ENCODE measurements around the gene NRXN3. TPM values are rescaled to one million over a fixed set of nuclear protein-coding genes. Genes with fewer than 3 reads are reported as not detected.

The NRXN3 gene
- total and polyA plus RNA-seq, 2 of the 4 experiments (the other 2 are of a cell fraction): 4.8 to 25.1 TPM

DNA sequence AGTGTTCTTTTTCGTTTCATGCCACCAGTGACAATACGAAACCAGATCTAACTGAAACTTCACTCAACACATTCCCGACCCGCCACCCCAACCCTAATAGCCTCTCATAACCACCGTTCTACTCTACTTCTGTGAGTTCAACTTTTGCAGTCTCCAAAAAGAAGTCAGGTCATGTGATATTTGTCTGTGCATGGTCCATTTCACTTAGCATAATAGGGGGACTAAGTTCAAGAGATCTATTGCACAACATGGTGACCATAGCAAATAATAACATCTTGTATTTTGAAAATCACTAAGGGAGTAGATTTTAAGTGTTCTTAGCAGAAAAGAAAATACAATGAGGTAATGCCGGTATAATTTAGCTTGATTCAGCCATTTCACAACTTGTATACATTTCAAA, 1664.7 kb downstream of the NRXN3 start:
- H3K56ac ChIP-seq (ENCODE audit: extremely low read depth, insufficient read depth, low read length): no peak overlapping the region
- no peak overlapping the region for H3K4ac ChIP-seq (ENCODE audit: low read depth, low read length)
- ATAC-seq (ENCODE audit: low read depth): no peak

More for the DNA sequence above, 1664.7 kb downstream of the NRXN3 start:
- Histone ChIP-seq H3K27ac (ENCODE audit: insufficient read depth, low read length) (no peak overlapping the region), H3K14ac (replicated peaks; ENCODE audit: low read depth, low read length) (no peak overlapping the region), H4K91ac (ENCODE audit: insufficient read depth, low read depth, low read length) (no peak overlapping the region), H3K4me3 (ENCODE audit: insufficient read depth, low read depth, low read length) (no peak overlapping the region), H2AK9ac (replicated peaks; ENCODE audit: low read depth, low read length, poor library complexity) (no peak overlapping the region), H3K4me2 (ENCODE audit: low read depth, low read length) (no peak overlapping the region), H2BK20ac (ENCODE audit: low read depth, low read length) (no peak overlapping the region), H3K4me1 (ENCODE audit: control insufficient read depth, insufficient read depth, low read length) (no peaks in the 10 kb centered on the region; the same call in 1 of the 2 replicates), H2AK5ac (ENCODE audit: low read depth, low read length) (no peak overlapping the region), H3K9ac (ENCODE audit: low read depth, low read length) (no peak overlapping the region), H2BK5ac (ENCODE audit: low read depth, low read length, poor library complexity, severe bottlenecking) (no peak overlapping the region), H3K79me1 (ENCODE audit: low read depth in 1 of 2, low read length in 2 of 2) (no peaks in the 10 kb centered on the region; a peak in 1 of 4 replicates), H2BK120ac (ENCODE audit: low read depth, low read length) (no peak overlapping the region), H3K27me3 (ENCODE audit: control insufficient read depth, insufficient read depth, low read length) (no peaks in the 10 kb centered on the region), H3K9me3 (ENCODE audit: control insufficient read depth, insufficient read depth, low read length) (no peaks in the 10 kb centered on the region), H3K36me3 (ENCODE audit: control insufficient read depth, insufficient read depth, low read length) (no peaks in the 10 kb centered on the region), H3K23ac (ENCODE audit: low read depth, low read length) (no peak overlapping the region), H4K8ac (ENCODE audit: low read depth in 2 of 2, low read length in 2 of 2) (no peak overlapping the region), H4K5ac (ENCODE audit: low read depth, low read length) (no peak overlapping the region), H4K20me1 (ENCODE audit: insufficient read depth, low read length) (no peaks in the 10 kb centered on the region), H2AFZ (replicated peaks; ENCODE audit: low read length, poor library complexity) (no peak overlapping the region), H3K18ac (ENCODE audit: low read depth, low read length) (no peak overlapping the region), H2BK15ac (ENCODE audit: low read depth, low read length) (no peak overlapping the region), H3K9me1 (ENCODE audit: insufficient read depth, low read length) (no peaks in the 10 kb centered on the region)
- no TSS peak for BruUV-seq (replicated peaks)
- in situ Hi-C loops (cut with MboI; ENCODE audit: low sequenced_read_pairs) (no loop called here), intact Hi-C loops (cut with micrococcal nuclease) (no loop called here), dilution Hi-C loops (cut with HindIII; ENCODE audit: low sequenced_read_pairs, unreplicated experiment) (no loop called here)
- WGBS, 2 experiments (ENCODE audit: extremely low coverage in 2 of 2, insufficient read length in 1 of 2): 60% methylated on average over 2 of the region's 6 CpGs; no CpG with 5 or more reads in 1 of the 2 experiments
- TF ChIP-seq SMC3 (IDR thresholded peaks at IDR 0.05; ENCODE audit: low read depth, low read length) (no peak), RCOR1 (IDR thresholded peaks at IDR 0.05; ENCODE audit: insufficient replicate concordance, low read length) (no peak), ELK1 (IDR thresholded peaks at IDR 0.05; ENCODE audit: borderline replicate concordance, low read depth, low read length) (no peak), NFE2L2 (IDR thresholded peaks at IDR 0.05; ENCODE audit: low read depth, low read length) (no peak)
- POLR2A ChIA-PET (ENCODE audit: unreplicated experiment): no interaction called here
- DNase-seq: no peak
- CTCF ChIA-PET: no interaction called here

All from IMR-90 (cell line).